HuH-7.5 (cell line): ENCODE data around the gene IL3RA.
"Not testable (repeated sequence)": the region's sequence is repeated elsewhere in the genome, so short reads cannot be mapped to it uniquely, and the experiment has no call there.

Experiments used
- DNase-seq: peaks from one replicate; pipeline ENCODE4 v3.0.0; 2011; ENCODE audit warnings: low spot score

IL3RA gene

DNA sequence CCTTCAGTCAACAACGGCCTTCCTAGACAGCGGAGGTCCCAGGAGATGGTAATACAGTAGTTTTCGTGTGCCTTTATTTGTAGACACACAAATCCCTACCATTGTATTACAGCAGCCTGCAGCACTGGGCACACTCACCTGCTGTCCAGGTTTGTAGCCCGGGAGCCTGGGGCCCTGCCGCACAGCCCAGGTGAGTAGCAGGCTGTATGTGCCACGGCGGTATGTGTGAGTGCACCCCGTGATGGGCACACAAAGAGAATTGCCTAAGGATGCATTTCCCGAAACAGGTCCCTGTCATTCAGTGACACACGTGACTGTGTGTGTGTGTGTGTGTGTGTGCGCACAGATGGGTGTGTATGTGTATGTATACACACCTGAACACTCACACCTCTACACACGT, 63.5 kb downstream of the IL3RA start:
- DNase-seq = no peak

DNA sequence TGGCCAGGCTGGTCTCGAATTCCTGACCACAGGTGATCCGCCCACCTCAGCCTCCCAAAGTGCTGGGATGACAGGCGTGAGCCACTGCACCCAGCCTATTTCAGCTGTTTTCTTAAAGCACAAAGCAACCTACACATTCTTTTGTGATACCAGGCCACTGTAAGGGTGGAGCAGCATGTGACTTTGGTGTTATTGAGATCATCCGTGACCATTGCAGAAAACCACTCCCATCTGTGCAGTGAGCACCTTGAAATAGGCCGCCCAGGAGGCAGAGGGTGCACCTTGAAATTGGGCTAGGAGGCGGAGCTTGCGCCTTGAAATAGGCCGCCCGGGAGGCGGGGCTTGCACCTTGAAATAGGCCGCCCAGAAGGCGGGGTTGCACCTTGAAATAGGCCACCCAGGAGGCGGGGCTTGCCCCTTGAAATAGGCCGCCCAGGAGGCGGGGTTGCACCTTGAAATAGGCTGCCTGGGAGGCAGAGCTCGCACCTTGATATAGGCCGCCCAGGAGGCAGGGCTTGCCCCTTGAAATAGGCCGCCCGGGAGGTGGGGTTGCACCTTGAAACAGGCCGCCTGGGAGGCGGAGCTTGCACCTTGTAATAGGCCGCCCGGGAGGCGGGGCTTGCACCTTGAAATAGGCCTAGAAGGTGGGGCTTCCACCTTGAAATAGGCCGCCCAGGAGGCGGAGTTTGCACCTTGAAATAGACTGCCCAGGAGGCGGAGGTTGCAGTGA, 64.3 kb downstream of the IL3RA start:
- DNase-seq = no peak

DNA sequence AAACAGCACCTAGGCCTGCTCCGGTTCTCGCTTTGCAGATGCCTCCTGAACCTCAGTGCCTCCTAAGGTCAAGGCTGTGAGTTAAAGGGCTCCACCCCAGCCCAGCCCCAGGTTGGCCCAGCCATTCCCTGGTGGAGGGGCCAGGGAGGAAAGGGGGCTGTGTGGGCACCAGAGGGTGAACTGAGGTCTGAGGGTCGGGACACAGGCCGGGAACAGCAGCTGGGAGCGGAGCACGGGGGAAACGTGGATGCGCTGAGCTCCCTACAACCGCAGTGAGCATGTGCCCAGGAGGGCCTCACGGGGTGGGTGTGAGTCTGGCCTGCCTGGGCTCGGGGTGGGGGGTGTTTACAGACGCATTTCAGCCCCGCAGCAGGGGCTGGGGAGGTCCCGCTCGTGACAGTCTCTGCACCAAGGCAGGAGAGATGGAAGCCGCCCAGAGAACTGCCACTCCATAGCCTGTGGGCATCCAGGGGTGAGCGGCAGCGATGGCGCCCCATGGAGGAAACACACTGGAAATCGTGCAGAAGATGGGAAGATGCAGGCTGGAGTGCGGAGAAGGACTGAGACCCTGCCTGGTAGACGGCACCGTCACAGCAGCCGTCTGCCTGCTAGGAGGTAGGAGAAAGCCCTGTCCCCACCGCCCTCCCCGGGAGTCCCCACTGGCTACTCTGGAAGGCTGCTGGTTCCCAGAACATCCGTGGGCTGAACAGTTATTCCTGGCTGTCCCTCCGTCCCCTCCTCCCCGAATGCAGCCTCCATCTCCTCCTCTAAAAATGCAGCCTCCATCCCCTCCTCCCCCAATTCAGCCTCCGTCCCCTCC, 65.2 kb downstream of the IL3RA start:
- no peak for DNase-seq

DNA sequence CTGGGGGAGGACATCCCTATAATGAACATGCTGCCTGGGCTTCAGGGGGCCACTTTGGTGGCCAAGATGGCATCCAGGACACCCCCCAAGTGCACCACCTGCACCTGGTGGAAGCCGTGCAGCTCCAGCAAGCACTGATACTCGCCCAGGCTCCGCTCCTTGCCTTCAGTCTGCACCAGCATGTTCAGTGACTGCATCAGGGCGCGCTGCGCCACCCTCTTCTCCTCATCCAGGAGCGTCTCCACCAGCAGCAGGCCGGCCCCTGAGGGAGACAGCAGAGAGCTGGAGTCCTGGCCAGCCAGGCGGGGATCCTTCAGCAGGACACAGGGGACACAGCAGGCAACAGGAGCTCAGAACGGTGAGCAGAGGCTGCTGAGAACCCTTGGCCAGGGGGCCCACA, 66.6 kb downstream of the IL3RA start:
- DNase-seq = no peak

DNA sequence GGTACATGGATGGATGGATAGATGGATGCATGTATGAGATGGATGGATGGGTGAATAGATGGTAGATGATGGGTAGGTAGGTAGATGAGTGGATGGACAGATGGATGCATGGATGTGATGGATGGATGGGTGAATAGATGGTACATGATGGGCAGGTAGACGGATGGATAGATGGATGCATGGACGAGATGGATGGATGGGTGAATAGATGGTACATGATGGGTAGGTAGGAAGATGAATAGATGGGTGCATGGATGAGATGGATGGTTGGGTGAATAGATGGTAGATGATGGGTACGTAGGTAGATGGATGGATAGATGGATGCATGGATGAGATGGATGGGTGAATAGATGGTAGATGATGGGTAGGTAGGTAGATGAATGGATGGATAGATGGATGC, 67.3 kb downstream of the IL3RA start:
- DNase-seq = not testable (repeated sequence)

DNA sequence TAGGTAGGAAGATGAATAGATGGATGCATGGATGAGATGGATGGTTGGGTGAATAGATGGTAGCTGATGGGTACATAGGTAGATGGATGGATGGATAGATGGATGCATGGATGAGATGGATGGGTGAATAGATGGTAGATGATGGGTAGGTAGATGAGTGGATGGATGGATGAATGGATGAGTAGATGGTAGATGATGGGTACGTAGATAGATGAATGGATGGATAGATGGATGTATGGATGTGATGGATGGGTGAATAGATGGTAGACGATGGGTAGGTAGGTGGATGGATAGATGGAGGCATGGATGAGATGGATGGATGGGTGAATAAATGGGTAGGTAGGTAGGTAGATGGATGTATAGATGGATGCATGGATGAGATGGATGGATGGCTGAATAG, 69.2 kb downstream of the IL3RA start:
- DNase-seq = not testable (repeated sequence)

DNA sequence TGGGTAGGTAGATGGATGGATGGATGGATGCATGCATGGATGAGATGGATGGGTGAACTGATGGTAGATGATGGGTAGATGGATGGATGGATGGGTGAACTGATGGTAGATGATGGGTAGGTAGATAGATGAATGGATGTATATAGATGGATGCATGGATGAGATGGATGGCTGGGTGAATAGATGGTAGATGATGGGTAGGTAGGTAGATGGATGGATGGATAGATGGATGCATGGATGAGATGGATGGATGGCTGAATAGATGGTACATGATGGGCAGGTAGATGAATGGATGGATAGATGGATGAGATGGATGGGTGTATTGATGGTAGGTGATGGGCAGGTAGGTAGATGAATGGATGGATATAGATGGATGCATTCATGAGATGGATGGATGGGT, 70.5 kb downstream of the IL3RA start:
- no peak for DNase-seq

DNA sequence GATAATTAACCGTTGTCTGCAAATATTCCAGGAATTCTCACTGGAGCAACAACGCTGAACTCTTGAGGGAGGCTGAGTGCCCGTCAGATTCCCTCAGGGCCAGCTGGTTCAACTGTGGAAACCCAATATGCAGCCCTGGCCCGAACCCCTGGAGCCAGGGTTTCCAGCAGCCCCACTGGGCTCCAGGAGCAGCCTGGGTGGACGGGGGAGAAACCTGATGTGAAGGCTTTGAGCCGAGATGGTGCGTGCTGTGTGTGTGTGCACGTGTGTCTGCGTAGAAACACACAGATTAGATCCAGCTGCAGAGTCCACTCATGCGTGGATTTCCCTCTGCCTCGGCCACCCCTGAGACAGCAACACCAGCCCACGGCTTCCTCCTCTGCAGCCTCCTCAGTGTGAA, 74.7 kb downstream of the IL3RA start:
- no peak for DNase-seq

DNA sequence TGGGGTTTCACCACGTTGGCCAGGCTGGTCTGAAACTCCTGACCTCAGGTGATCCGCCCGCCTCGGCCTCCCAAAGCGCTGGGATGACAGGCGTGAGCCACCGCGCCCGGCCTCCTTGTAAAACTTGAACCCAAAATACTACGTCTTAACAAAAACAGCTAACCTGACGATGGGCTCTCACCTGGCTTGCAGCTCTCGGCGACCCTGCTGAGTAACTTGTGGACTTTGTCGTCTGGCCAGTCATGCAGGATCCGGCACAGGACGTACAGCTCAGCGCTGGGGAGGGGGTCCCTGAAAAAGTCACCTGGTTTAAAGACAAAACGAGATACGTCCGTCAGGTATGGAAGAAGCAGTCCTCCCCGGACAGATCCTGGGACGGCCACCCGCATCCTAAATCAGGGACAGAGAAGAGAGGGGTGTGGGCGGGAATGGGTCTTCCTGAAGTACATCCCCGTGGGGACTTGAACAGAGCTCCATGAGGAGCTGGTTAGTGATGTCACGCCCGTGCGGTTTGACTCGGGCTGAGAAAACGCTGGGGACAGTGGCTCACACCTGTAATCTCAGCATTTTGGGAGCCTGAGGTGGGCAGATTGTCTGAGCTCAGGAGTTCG, 76.1 kb downstream of the IL3RA start:
- no peak for DNase-seq

DNA sequence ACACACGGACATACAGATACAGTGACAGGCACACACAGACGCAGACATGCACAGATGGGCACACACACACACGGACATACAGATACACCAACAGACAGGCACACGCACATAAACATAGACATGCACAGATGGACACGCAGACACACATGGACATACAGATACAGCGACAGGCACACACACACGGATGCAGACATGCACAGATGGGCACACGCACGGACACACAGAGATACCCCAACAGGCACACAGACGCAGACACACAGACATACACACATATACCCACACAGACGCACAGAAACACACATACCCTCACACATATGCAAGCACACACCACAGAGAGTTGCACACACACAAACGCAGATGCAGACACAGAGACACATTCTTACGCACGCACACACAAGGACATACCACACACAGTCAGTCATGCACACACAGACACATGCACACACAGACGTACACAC, 79.8 kb downstream of the IL3RA start:
- DNase-seq = no peak

DNA sequence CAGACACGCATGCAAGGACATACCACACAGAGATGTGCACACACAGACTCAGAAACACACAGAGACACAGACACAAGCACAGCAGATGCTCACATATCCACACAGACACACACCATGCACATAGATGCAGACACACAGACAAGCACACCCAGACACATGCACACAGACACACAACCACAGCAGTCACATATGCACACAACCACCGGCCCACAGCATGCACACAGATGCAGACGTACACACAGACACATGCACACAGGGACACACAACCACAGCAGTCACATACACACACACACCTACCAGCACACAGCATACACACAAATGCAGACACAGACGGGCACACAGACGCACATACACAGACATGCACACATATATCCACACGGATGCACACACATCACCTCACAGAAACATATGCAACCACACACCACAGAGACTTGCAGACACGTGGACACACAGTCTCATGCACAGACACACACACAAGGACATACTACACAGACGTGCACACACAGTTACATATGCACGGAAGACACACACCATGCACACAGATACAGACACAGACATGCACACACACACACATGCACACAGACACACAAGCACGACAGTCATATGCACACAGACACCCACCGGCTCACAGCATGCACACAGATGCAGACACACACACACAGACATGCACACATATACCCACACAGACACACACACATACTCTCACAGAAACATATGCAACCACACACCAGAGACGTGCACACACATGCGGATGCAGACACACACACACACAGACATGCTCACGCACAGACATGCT, 80.6 kb downstream of the IL3RA start:
- no peak for DNase-seq

DNA sequence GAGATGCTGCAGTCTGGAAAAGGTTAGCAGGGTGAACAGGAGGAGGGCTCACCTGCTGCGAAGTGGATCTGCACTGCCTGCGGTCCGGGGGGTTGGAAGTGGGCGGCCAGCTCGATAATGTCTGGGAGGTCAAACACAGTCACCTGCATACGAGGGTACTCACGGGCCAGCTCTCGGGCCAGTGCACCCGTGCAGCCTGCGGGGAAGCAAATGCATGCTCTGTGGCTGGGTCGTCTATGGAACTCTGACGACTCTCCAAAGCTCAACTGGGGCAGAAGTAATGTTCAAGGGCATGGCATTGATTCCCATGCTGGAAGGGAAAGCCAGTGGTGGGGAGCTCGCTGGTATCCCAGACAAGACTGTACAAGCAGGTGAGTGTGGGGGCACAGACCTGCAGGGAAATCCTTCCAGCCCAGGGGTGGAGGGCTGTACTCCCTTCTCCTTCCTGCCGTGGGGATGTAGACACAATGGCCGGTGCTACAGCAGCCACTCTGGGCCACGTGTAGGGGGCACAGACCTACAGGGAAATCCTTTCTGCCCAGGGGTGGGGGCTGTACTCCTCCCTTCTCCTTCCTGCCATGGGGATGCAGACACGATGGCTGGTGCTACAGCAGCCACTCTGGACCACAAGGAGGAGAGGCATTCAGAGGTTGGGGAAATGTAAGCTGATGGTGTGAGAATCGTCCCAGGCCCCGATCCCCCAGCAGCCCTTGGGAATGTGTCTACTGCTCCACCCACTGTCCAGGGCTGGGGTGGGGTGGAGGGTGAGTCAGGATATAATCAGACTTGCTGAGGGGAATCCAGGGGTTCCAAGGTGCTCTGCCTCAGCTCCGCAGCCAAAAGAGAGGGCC, 81.6 kb downstream of the IL3RA start:
- no peak for DNase-seq

DNA sequence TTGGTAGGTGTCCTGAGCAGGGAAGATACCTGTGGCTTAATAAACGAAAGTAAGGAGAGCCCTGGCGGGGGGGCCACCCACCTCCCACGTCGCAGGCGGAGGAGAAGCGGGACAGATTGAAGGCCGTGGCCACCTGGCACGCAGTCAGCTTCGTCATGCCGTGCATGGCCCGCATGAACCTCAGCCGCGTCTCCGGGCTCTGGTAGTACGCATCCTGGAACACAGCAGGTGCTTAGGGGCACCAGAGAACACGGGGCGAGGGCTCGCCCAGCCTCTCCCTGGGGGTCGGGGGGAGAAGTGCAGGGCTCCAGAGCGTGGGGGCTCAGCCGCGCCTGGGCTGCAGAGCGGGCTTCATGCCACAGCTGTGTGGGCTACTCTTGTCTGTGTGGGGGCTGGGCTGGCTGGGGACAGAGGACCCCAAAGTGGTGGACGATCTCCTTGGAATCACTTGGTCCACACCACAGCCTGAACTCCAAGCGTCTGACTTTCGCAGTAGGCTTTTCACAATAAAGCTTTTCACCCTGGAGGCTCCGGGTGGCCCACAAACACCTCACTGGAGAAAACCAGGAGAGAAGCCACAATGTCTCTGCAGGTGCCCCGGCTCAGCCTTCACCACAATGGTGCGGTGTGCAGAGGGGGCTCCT, 82.4 kb downstream of the IL3RA start:
- DNase-seq = no peak

DNA sequence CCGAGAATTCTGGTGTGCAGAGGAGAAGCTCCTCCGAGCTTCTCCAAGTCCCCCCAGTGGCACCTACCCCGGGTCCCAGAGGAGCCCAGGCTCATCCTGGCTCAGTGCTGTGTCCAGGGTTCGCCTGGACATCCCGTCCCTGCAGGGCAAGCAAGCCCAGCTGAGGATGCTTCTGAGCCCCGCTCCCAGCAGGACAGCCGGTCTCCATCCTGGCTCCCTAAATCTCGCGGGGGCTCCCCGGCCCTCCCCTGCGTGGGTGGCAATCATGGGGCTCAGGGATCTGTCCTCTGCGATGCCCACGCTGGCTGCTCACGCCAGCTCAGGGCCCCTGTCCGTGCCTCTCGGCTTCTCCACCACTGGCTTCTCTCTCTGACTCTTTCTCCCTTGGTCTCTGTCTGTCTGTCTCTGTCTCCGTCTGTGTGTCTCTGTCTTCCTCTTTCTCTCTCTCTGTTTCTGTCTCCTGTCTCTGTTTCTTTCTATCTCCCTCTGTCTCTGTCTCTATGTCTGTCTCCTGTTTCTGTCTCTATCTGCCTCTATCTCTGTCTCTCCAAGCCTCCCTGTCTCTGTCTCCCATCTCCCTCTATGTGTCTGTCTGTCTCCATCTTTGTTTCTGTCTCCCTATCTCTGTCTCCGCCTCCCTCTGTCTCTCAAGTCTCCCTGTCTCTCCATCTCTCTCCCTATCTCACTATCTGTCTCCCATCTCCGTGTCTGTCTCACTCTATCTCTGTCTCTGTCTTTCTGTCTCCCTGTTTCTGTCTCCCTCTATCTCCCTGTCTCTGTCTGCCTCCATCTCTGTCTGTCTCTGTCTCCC, 83.2 kb downstream of the IL3RA start:
- no peak for DNase-seq

DNA sequence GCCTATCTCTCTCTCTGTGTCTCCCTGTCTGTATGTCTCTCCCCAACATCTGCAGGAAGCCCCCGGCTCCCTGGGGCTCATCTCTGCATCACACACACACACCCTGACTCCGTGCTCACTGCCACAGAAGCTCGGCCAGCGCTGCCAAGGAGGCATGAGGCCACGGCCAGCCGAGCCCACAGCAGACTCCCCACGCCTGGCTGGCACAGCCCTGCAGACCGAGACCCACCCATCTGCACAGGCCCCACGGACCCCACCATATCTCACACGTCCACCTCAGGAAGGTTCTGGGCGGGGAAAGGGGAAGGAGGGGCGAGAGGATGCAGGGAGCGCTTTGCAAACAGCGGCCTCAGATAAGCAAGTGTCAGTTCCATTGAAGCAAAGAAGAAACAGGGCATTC, 83.8 kb downstream of the IL3RA start:
- no peak for DNase-seq

DNA sequence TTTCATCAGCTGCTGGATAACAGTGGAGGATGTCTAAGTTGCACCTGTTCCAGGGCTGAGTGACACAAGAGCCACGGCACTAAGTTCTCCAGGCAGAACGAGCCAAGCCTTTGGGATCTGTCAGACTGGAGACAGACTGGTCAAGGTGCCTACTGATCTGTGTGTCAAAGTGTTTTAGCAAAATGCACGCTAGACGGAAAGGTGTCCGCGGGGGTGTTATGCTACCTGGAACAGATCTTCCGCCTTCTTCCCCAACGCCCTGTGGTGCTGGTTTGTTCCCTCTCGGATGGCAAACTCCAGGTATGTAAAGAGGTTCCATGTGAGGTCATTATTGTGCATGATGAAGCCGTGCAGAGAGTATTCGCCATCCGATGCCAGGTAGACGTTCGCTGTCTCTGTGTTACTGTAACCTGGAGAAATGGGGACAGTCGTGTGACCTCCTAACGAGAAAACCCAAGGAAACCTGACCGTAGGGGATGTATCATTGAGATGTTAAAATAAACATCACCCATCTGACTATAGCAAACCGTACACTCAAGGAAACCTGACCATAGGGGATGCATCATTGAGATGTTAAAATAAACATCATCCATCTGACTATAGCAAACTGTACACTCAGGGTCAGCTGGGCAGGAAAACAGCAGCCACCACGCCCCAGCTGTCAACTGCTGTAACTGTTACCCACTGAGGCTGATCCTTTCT, 85.0 kb downstream of the IL3RA start:
- no peak for DNase-seq

DNA sequence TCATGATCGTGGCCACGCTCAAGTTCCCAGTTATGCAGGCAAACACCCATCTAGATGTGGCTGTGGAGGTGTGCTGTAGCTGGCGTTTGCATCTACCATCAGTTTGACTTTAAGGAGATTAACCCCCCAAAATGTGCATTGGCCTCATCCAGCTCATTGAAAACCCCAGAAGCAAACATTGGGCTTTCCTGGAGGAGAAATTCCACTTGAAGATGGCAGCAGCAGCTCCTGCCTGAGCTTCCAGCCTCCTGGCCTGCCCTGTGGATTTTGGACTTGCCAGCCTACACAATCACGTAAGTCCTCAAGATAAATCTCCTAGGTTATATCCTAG, 85.5 kb downstream of the IL3RA start:
- DNase-seq = no peak

DNA sequence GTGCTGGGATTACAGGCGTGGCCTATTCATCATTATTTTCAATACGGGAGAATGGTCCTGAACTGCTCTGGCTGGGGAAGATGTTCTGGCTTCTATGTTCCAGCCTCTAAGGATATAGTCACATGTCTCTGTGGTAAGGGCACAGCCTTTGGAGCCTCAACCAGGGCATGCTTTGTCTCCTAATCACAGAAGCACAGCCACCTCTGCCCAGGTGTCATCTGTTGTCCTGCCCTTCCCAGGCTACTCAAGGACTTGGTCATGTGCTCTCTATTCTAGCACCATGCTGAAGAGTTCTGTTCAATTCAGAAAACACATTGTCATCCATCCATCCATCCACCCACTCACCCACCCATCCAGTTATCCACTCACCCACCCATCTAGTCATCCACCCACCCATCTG, 86.6 kb downstream of the IL3RA start:
- no peak for DNase-seq

DNA sequence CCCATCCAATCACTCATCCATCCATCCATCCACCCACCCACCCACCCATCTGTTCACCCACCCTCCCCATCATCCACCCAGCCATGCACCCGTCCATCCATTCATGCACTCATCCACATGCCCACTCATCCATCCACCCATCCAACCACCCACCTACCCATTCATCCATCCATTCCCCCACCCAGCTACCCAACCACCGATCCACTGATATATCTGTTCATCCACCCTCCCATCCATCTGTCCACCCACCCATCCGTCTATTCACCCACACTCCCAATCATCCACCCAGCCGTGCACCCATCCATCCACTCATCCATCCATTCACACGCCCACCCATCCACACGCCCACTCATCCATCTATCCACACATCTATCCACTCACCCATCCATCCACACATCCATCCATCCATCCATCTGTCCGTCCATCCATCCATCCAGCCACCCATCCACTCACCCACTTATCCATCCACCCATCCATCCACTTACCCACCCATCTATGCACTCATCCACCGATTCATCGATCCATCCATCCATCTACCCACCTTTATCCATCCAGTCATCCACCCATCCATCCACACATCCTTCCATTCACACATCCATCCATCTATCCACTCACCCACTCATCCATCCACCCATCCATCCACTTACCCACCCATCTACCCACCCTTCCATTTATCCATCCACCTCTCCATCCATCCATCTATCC, 87.7 kb downstream of the IL3RA start:
- no peak for DNase-seq
